Prostate gland (tissue), 2 donors: Measurements from ENCODE around the gene PRKAR2A. TPM values are rescaled to one million over a fixed set of nuclear protein-coding genes. Genes with fewer than 3 reads are reported as not detected.
"Not testable (repeated sequence)": the region's sequence is repeated elsewhere in the genome, so short reads cannot be mapped to it uniquely, and the experiment has no call there.

Experiments used
- DNase-seq: peaks from one replicate; pipeline ENCODE4 v3.0.0-alpha.2; 2019; ENCODE audit warnings: low spot score
- H3K27ac ChIP-seq, 2 donors: fragments of 200-600 bp; sonication (generic); 2 replicates each; pipeline ENCODE4 v1.5.1; 2017 to 2019
- H3K27me3 ChIP-seq: fragments of 200-600 bp; sonication (generic); replicated peaks from 2 replicates; pipeline ENCODE4 v1.5.1; 2019; ENCODE audit not compliant: insufficient read depth
- H3K36me3 ChIP-seq, 2 donors: fragments of 200-600 bp; sonication (generic); 1 replicate in 1 of 2; 2 replicates in 1 of 2; pipeline versions ENCODE4 v1.5.1 to v1.8.1; 2017 to 2019
- H3K4me1 ChIP-seq: fragments of 200-600 bp; sonication (generic); replicated peaks from 2 replicates; pipeline ENCODE4 v1.5.1; 2019
- H3K4me3 ChIP-seq, 2 donors: fragments of 200-600 bp; sonication (generic); 2 replicates each; pipeline ENCODE4 v1.5.1; 2017 to 2019
- H3K9me3 ChIP-seq: fragments of 200-600 bp; sonication (generic); 2 replicates; pipeline ENCODE4 v1.5.1; 2017
- CTCF ChIP-seq, 4 experiments: fragments of 200-600 bp in 2 of 4; fragments of 450-650 bp in 2 of 4; sonication (generic) in 2 of 4; IDR thresholded peaks; 1 replicate in 3 of 4; 2 replicates in 1 of 4; pipeline ENCODE4 v1.5.1; 2016 to 2019; ENCODE audit warnings: antibody characterized with exemption in 4 of 4, mild to moderate bottlenecking in 2 of 4, moderate library complexity in 2 of 4
- POLR2A ChIP-seq: fragments of 450-650 bp; IDR thresholded peaks from one replicate; pipeline ENCODE4 v1.6.1; 2016; ENCODE audit warnings: antibody characterized with exemption, mild to moderate bottlenecking
- POLR2AphosphoS5 ChIP-seq: sonication (generic); formaldehyde crosslinking; IDR thresholded peaks from one replicate; pipeline ENCODE4 v1.6.1; 2017; ENCODE audit warnings: antibody characterized with exemption
- WGBS: methylation state at CpG from one replicate; pipeline ENCODE4 v1.1.5; 2018; 5-methylcytosine and 5-hydroxymethylcytosine counted together
- intact Hi-C: fragments of 100-400 bp; cut with DNase I; formaldehyde crosslinking; loops from one replicate; pipeline ENCODE4 v1.14.2; 2022
- total RNA-seq, 2 donors: library from RNA; depleted of rRNA; stranded (reverse); fragments of >200 nt; gene quantifications; one replicate each; pipeline ENCODE4 v1.1.0, GENCODE V29; 2016

PRKAR2A gene
- total RNA-seq, 2 donors from 2014 or later = 33.7 to 35.3 TPM

DNA sequence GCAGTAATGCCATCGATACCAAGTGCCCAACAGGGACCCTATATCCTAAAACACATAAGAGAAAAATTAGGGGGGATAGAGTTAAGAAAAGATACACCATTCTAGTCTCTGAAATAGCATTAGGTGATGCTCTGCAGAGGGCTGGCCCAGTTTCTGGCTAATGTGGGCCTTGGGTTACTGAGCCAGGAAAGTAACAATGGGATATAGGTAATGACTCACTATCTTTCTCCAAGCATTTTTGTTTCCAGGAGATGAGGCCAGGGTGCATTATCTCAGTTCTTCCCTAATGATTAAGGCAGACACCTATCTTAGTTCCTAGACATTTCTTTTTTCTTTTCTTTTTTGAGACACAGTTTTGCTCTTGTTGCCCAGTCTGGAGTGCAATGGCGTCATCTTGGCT, 50.0 kb downstream of the PRKAR2A start:
- H3K9me3 ChIP-seq = no peaks in the 10 kb centered on the region
- TF ChIP-seq POLR2A (no peak), CTCF (IDR thresholded peaks at IDR 0.05) (no peak), POLR2AphosphoS5 (no peak)
- DNase-seq = no peak
- H3K4me3 ChIP-seq = no peak overlapping the region
- intact Hi-C loops = no loop called here
- H3K36me3 ChIP-seq = no peaks in the 10 kb centered on the region
- H3K27me3 ChIP-seq = no peaks in the 10 kb centered on the region
- no peaks in the 10 kb centered on the region for H3K4me1 ChIP-seq
- H3K27ac ChIP-seq = no peak overlapping the region
- WGBS = 98% methylated on average over 2 of the region's 2 CpGs

DNA sequence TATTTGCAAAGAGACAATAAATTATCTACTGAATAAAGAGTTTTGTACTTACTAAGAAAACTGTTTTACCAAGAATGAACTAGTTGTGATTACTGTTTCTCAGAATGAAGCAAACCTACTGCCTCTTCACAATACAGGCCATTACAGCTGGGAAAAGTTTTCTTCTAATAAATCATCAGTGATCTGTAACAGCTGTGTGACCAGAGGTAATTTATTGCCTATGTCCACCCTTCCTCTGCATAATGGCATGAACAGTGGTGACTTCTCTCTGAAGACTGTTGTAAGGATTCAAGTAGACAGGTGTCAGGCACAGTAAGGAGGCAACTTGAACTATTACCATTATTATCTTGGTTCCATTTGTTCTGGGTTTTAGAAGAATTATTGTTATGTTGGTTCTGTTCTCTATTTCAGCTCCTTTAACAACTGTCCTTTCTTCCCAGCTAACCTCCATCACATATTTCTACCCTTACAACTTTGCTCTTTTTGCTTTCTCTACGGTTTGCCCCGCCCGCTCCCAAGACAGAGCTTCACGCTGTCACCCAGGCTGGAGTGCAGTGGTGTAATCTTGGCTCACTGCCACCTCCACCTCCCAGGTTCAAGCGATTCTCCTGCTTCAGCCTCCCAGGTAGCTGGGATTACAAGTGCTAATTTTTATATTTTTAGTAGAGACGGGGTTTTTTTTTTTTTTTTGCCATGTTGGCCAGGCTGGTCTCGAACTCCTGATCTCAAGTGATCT, 51.5 kb downstream of the PRKAR2A start:
- Histone ChIP-seq H3K27me3 (no peaks in the 10 kb centered on the region), H3K27ac (no peak overlapping the region), H3K9me3 (no peaks in the 10 kb centered on the region), H3K4me1 (no peaks in the 10 kb centered on the region), H3K36me3 (no peaks in the 10 kb centered on the region), H3K4me3 (no peak overlapping the region)
- no peak for DNase-seq
- intact Hi-C loops = no loop called here
- 79% methylated on average over 7 of the region's 7 CpGs for WGBS
- no peak for TF ChIP-seq POLR2A

- H3K4me3 ChIP-seq, H3K27ac ChIP-seq, H3K36me3 ChIP-seq, DNase-seq, intact Hi-C loops, H3K27me3 ChIP-seq, H3K9me3 ChIP-seq, H3K4me1 ChIP-seq: not testable (repeated sequence)
- 96% methylated on average over 2 of the region's 2 CpGs for WGBS
Observed at GRCh38 chr3:48793484-48793883, 54.2 kb downstream of the PRKAR2A start.

DNA sequence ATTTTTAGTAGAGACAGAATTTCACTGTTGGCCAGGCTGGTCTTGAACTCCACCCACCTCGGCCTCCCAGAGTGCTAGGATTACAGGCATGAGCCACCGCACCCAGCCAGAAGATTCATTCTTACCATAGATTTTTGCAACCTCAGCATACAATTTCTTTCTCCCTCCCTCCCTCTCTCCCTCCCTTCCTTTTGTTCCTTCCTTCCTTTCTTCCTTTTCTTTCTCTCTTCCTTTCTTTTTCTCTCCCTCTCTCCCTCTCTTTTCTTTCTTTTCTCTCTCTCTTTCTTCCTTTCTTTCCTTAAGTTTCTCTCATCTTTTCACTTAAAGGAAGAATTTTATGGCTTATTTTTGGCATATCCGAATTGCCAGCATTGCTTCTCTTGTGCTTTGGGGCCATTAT, 58.0 kb downstream of the PRKAR2A start:
- 95% methylated on average over 3 of the region's 3 CpGs for WGBS
- Histone ChIP-seq H3K4me1 (no peaks in the 10 kb centered on the region), H3K27ac (no peak overlapping the region), H3K27me3 (no peaks in the 10 kb centered on the region), H3K36me3 (no peaks in the 10 kb centered on the region), H3K4me3 (no peak overlapping the region), H3K9me3 (no peaks in the 10 kb centered on the region)
- TF ChIP-seq POLR2A (no peak), POLR2AphosphoS5 (no peak), CTCF (IDR thresholded peaks at IDR 0.05) (no peak)
- no peak for DNase-seq
- intact Hi-C loops = no loop called here

GRCh38 chr3:48788544-48789162, 59.0 kb downstream of the PRKAR2A start:
- intact Hi-C loops = no loop called here
- Histone ChIP-seq H3K9me3 (no peaks in the 10 kb centered on the region), H3K27me3 (no peaks in the 10 kb centered on the region), H3K27ac (no peak overlapping the region), H3K4me3 (no peak overlapping the region), H3K4me1 (no peaks in the 10 kb centered on the region), H3K36me3 (no peaks in the 10 kb centered on the region)
- TF ChIP-seq CTCF (IDR thresholded peaks at IDR 0.05) (no peak), POLR2AphosphoS5 (no peak), POLR2A (no peak)
- DNase-seq = no peak
- WGBS = 60% methylated on average over 1 of the region's 1 CpG
